SK-N-SH (cell line): ENCODE results near the gene NAV2. TPM values are rescaled to one million over a fixed set of nuclear protein-coding genes. Genes with fewer than 3 reads are reported as not detected.

Experiments
- CTCF ChIA-PET: fragments of 300-600, 350-600 bp; formaldehyde crosslinking; extraction: SDS; loops from one replicate; lab custom pipeline; 2021; lab: Yijun Ruan, JAX
- POLR2A ChIA-PET: fragments of 350-600 bp; sonication (Branson Sonifier 250); formaldehyde crosslinking; extraction: SDS; loops from one replicate; lab custom pipeline; 2020; ENCODE audit warnings: antibody characterized with exemption, inconsistent platforms; lab: Yijun Ruan, JAX
- DNase-seq: peaks from one replicate; pipeline ENCODE4 v3.0.0; 2012
- H2AFZ ChIP-seq: fragments of 200-600 bp; sonication (generic); 2 replicates; pipeline ENCODE4 v1.8.1; 2016; ENCODE audit warnings: antibody characterized with exemption, mild to moderate bottlenecking, low read depth
- H3F3A ChIP-seq: fragments of 200-600 bp; sonication (generic); replicated peaks from 2 replicates; pipeline ENCODE3; 2016; ENCODE audit warnings: antibody characterized with exemption, mild to moderate bottlenecking; ENCODE audit not compliant: insufficient read depth
- H3K27ac ChIP-seq, 2 experiments: fragments of 200-500 bp in 1 of 2; fragments of 200-600 bp in 1 of 2; sonication (Bioruptor generic) in 1 of 2; sonication (generic), shearing (Covaris generic) in 1 of 2; 2 replicates each; pipeline versions ENCODE4 v1.5.1 to v1.6.1; 2014 to 2016; ENCODE audit warnings: low read depth in 2 of 2, inconsistent platforms in 1 of 2, low read length in 1 of 2, mild to moderate bottlenecking in 1 of 2, mixed read lengths in 1 of 2
- H3K27me3 ChIP-seq: fragments of 200-600 bp; sonication (generic), shearing (Covaris generic); 2 replicates; pipeline ENCODE4 v1.6.1; 2016; ENCODE audit warnings: mixed run types; ENCODE audit not compliant: insufficient read depth
- H3K36me3 ChIP-seq, 2 experiments: fragments of 200-500 bp in 1 of 2; fragments of 200-600 bp in 1 of 2; sonication (Bioruptor generic) in 1 of 2; sonication (generic) in 1 of 2; replicated peaks in 1 of 2; 2 replicates each; pipeline versions ENCODE3 to v1.5.1; 2014 to 2016; ENCODE audit warnings: low read length in 1 of 2, mild to moderate bottlenecking in 1 of 2; ENCODE audit not compliant: insufficient read depth in 2 of 2, control insufficient read depth in 1 of 2
- H3K4me1 ChIP-seq, 2 experiments: fragments of 200-500 bp in 1 of 2; fragments of 200-600 bp in 1 of 2; sonication (Bioruptor generic) in 1 of 2; sonication (generic), shearing (Covaris generic) in 1 of 2; 2 replicates each; pipeline versions ENCODE4 v1.5.1 to v1.6.1; 2014 to 2016; ENCODE audit warnings: low read depth in 1 of 2, low read length in 1 of 2, mixed run types in 1 of 2; ENCODE audit not compliant: insufficient read depth in 2 of 2, control insufficient read depth in 1 of 2
- H3K4me2 ChIP-seq: fragments of 200-600 bp; sonication (generic), shearing (Covaris generic); 2 replicates; pipeline ENCODE4 v1.6.1; 2017; ENCODE audit warnings: mixed run types
- H3K4me3 ChIP-seq, 2 experiments: fragments of 200-500 bp in 1 of 2; fragments of 200-600 bp in 1 of 2; sonication (Bioruptor generic) in 1 of 2; sonication (generic), shearing (Covaris generic) in 1 of 2; 2 replicates each; pipeline versions ENCODE4 v1.5.1 to v1.8.1; 2014 to 2016; ENCODE audit warnings: low read depth in 2 of 2, inconsistent platforms in 1 of 2, low read length in 1 of 2, mild to moderate bottlenecking in 1 of 2, mixed read lengths in 1 of 2, moderate library complexity in 1 of 2
- H3K79me2 ChIP-seq: fragments of 200-600 bp; sonication (generic); 2 replicates; pipeline ENCODE4 v1.8.1; 2017; ENCODE audit warnings: mild to moderate bottlenecking; ENCODE audit not compliant: insufficient read depth
- H3K9ac ChIP-seq: fragments of 200-600 bp; sonication (generic); 2 replicates; pipeline ENCODE4 v1.6.1; 2017; ENCODE audit warnings: mixed run types
- H3K9me2 ChIP-seq: fragments of 200-600 bp; sonication (generic); 2 replicates; pipeline ENCODE4 v1.6.1; 2017; ENCODE audit warnings: mixed run types
- H3K9me3 ChIP-seq: fragments of 200-600 bp; sonication (generic); 2 replicates; pipeline ENCODE4 v1.6.1; 2017; ENCODE audit warnings: mixed run types, mild to moderate bottlenecking, moderate library complexity
- H4K20me1 ChIP-seq: fragments of 200-600 bp; sonication (generic); 2 replicates; pipeline ENCODE4 v1.6.1; 2017; ENCODE audit warnings: mild to moderate bottlenecking, mixed run types; ENCODE audit not compliant: insufficient read depth
- CHD2 ChIP-seq: fragments of 150-350 bp; IDR thresholded peaks from 2 replicates; pipeline ENCODE4 v1.6.1; 2018; ENCODE audit warnings: low read length; ENCODE audit not compliant: partially characterized antibody
- EP300 ChIP-seq, 2 experiments: IDR thresholded peaks; 2 replicates each; pipeline versions ENCODE4 v1.4.0 to v1.6.1; 2012; ENCODE audit warnings: borderline replicate concordance in 1 of 2, low read depth in 1 of 2, low read length in 1 of 2
- EZH2phosphoT487 ChIP-seq: fragments of 200-600 bp; sonication (generic); IDR thresholded peaks from 2 replicates; pipeline ENCODE4 v1.6.1; 2017; ENCODE audit warnings: low read depth, mixed run types, mild to moderate bottlenecking, antibody characterized with exemption, moderate library complexity, borderline replicate concordance
- FOXJ3 ChIP-seq: sonication (generic); formaldehyde crosslinking; IDR thresholded peaks from 2 replicates; pipeline ENCODE4 v1.5.1; 2020; ENCODE audit warnings: mild to moderate bottlenecking, missing genetic modification reagents
- GABPA ChIP-seq: IDR thresholded peaks from 2 replicates; pipeline ENCODE4 v1.4.0; 2012; ENCODE audit warnings: low read depth, mild to moderate bottlenecking
- NRF1 ChIP-seq: IDR thresholded peaks from 2 replicates; pipeline ENCODE4 v1.6.1; 2012; ENCODE audit warnings: low read depth, mild to moderate bottlenecking, low read length
- POLR2AphosphoS5 ChIP-seq: IDR thresholded peaks from 2 replicates; pipeline ENCODE4 v1.6.1; 2012; ENCODE audit warnings: low read depth, low read length
- RFX5 ChIP-seq: IDR thresholded peaks from 2 replicates; pipeline ENCODE4 v1.6.1; 2012; ENCODE audit warnings: mild to moderate bottlenecking, improper control_type of control experiment, low read length
- SIN3A ChIP-seq: IDR thresholded peaks from 2 replicates; pipeline ENCODE4 v1.6.1; 2012; ENCODE audit warnings: low read depth, mild to moderate bottlenecking, low read length, moderate library complexity, borderline replicate concordance
- TAF1 ChIP-seq: IDR thresholded peaks from 2 replicates; pipeline ENCODE4 v1.6.1; 2012; ENCODE audit warnings: low read depth, mild to moderate bottlenecking, low read length, moderate library complexity, borderline replicate concordance
- WGBS: methylation state at CpG from one replicate; pipeline ENCODE4 v1.1.6; 2017; ENCODE audit warnings: low lambda C conversion rate; 5-methylcytosine and 5-hydroxymethylcytosine counted together
- polyA plus RNA-seq, 3 experiments: library from polyadenylated mRNA; depleted of rRNA; stranded (reverse); fragments of >200 nt; gene quantifications; 2 replicates each; pipeline ENCODE4 v1.2.3, GENCODE V29; 2012
- TF ChIP-seq, protein P1 (sequence below): fragments of 200-600 bp; sonication (generic); IDR thresholded peaks from 2 replicates; pipeline ENCODE4 v1.6.1; 2017; ENCODE audit warnings: antibody characterized with exemption, mild to moderate bottlenecking, moderate library complexity
- TF ChIP-seq, protein P2 (sequence below): IDR thresholded peaks from 2 replicates; pipeline ENCODE4 v1.4.0; 2012; ENCODE audit warnings: low read depth, borderline replicate concordance
- TF ChIP-seq, protein P3 (sequence below): fragments of 150-350 bp; IDR thresholded peaks from 2 replicates; pipeline ENCODE4 v1.6.1; 2017; ENCODE audit warnings: antibody characterized with exemption, low read length, low read depth, borderline replicate concordance
- TF ChIP-seq, protein P4 (sequence below): IDR thresholded peaks from 2 replicates; pipeline ENCODE4 v1.6.1; 2012; ENCODE audit warnings: mild to moderate bottlenecking, low read depth, low read length, moderate library complexity

Gene NAV2
- polyA plus RNA-seq, 1 of the 3 experiments (the other 2 are of a cell fraction): 26.2 TPM

DNA sequence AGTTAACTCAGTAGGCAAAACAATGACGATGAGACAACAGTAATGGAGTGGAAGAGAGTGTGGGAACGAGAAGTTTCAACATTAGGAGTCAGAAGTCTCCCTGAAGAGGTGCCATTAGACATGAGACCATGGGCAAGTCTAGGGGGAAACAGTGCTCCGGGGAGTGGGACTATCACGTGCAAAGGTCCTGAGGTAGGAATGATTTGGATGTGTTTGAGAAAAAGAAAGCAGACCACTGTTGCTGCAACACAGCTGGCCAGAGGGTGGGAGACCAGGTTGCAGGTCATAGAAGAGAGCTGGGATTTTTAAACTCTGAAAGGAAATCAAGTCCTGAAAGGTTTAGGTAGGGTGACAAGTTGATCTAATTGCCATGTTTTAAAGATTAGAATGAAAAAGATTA is 63.0 kb downstream of the NAV2 start (continued):
- TF ChIP-seq, protein P1, sequence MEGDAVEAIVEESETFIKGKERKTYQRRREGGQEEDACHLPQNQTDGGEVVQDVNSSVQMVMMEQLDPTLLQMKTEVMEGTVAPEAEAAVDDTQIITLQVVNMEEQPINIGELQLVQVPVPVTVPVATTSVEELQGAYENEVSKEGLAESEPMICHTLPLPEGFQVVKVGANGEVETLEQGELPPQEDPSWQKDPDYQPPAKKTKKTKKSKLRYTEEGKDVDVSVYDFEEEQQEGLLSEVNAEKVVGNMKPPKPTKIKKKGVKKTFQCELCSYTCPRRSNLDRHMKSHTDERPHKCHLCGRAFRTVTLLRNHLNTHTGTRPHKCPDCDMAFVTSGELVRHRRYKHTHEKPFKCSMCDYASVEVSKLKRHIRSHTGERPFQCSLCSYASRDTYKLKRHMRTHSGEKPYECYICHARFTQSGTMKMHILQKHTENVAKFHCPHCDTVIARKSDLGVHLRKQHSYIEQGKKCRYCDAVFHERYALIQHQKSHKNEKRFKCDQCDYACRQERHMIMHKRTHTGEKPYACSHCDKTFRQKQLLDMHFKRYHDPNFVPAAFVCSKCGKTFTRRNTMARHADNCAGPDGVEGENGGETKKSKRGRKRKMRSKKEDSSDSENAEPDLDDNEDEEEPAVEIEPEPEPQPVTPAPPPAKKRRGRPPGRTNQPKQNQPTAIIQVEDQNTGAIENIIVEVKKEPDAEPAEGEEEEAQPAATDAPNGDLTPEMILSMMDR: no peak
- TF ChIP-seq EZH2phosphoT487: no peak
- TF ChIP-seq, all 33 proteins: peak for 0

DNA sequence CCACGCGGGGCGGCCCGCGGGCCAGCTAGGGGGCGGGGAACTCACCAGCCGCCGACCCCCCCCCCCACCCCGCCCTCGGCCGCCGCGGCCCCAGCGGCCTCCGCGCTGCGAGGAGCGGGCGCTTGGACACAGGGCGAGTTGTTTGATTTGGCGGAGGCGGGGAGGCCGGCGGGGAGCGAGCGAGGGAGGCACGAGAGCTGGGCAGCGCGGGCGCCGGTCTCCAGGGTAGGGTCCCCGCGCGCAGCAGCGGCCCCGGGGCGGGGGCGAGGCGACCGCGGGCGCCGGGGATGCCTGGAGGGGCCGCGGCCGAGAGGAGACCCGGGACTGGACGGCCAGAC is 64.4 kb downstream of the NAV2 start:
- no peak overlapping the region for H3K27ac ChIP-seq
- H3F3A ChIP-seq: peaks cover 23% of the 10 kb centered on the region
- 52% methylated on average over 7 of the region's 48 CpGs for WGBS
- ChIA-PET CTCF (no interaction called here), POLR2A (no interaction called here)
- H3K9ac ChIP-seq: no peak overlapping the region
- no peaks in the 10 kb centered on the region for H3K27me3 ChIP-seq
- no peaks in the 10 kb centered on the region for H3K9me2 ChIP-seq
- TF ChIP-seq RFX5 (no peak), GABPA (no peak), EZH2phosphoT487 (no peak), SIN3A (no peak), POLR2AphosphoS5 (no peak), FOXJ3 (CRISPR knock-in tag) (no peak), EP300 (IDR thresholded peaks at IDR 0.05; ENCODE audit: borderline replicate concordance in 1 of 2, low read depth in 1 of 2, low read length in 1 of 2) (no peak), NRF1 (no peak), TAF1 (no peak), CHD2 (no peak)
- TF ChIP-seq, protein P2, sequence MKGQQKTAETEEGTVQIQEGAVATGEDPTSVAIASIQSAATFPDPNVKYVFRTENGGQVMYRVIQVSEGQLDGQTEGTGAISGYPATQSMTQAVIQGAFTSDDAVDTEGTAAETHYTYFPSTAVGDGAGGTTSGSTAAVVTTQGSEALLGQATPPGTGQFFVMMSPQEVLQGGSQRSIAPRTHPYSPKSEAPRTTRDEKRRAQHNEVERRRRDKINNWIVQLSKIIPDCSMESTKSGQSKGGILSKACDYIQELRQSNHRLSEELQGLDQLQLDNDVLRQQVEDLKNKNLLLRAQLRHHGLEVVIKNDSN: no peak
- TF ChIP-seq, protein P3, sequence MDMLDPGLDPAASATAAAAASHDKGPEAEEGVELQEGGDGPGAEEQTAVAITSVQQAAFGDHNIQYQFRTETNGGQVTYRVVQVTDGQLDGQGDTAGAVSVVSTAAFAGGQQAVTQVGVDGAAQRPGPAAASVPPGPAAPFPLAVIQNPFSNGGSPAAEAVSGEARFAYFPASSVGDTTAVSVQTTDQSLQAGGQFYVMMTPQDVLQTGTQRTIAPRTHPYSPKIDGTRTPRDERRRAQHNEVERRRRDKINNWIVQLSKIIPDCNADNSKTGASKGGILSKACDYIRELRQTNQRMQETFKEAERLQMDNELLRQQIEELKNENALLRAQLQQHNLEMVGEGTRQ: no peak
- TF ChIP-seq, protein P4, sequence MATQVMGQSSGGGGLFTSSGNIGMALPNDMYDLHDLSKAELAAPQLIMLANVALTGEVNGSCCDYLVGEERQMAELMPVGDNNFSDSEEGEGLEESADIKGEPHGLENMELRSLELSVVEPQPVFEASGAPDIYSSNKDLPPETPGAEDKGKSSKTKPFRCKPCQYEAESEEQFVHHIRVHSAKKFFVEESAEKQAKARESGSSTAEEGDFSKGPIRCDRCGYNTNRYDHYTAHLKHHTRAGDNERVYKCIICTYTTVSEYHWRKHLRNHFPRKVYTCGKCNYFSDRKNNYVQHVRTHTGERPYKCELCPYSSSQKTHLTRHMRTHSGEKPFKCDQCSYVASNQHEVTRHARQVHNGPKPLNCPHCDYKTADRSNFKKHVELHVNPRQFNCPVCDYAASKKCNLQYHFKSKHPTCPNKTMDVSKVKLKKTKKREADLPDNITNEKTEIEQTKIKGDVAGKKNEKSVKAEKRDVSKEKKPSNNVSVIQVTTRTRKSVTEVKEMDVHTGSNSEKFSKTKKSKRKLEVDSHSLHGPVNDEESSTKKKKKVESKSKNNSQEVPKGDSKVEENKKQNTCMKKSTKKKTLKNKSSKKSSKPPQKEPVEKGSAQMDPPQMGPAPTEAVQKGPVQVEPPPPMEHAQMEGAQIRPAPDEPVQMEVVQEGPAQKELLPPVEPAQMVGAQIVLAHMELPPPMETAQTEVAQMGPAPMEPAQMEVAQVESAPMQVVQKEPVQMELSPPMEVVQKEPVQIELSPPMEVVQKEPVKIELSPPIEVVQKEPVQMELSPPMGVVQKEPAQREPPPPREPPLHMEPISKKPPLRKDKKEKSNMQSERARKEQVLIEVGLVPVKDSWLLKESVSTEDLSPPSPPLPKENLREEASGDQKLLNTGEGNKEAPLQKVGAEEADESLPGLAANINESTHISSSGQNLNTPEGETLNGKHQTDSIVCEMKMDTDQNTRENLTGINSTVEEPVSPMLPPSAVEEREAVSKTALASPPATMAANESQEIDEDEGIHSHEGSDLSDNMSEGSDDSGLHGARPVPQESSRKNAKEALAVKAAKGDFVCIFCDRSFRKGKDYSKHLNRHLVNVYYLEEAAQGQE: no peak
- peak overlapping the region in 1 of 2 experiments; percentile 26; a peak in 2 of 4 replicates for H3K4me3 ChIP-seq
- no peaks in the 10 kb centered on the region for H3K9me3 ChIP-seq
- H2AFZ ChIP-seq: no peak overlapping the region
- no peak overlapping the region for H3K4me2 ChIP-seq
- peaks cover 98% of the 10 kb centered on the region for H4K20me1 ChIP-seq
- peaks cover 97% of the 10 kb centered on the region for H3K79me2 ChIP-seq
- DNase-seq: peak; percentile 39
- peaks cover 7 to 21% of the 10 kb centered on the region in 2 experiments; a peak in 2 of 4 replicates for H3K4me1 ChIP-seq
- H3K36me3 ChIP-seq: peaks cover 12 to 24% of the 10 kb centered on the region in 2 experiments
